Naive thymus-derived CD4-positive, alpha-beta T cell (primary cell): Measurements from ENCODE around the gene UBE2E3. TPM values are rescaled to one million over a fixed set of nuclear protein-coding genes. Genes with fewer than 3 reads are reported as not detected.

Experiments
- ATAC-seq: fragments of 150-1000 bp; cut with Tn5 transposase; 2 replicates; pipeline ENCODE4 v1.10.0; 2021; ENCODE audit warnings: mild to moderate bottlenecking, moderate library complexity
- CTCF ChIA-PET: fragments of 350-600 bp; sonication (Branson Sonifier 250); formaldehyde crosslinking; loops from one replicate; lab custom pipeline; 2021; ENCODE audit warnings: antibody characterized with exemption; lab: Charles Lee
- POLR2A ChIA-PET: fragments of 350-600 bp; sonication (Branson Sonifier 250); formaldehyde crosslinking; loops from one replicate; lab custom pipeline; 2021; ENCODE audit warnings: antibody characterized with exemption, inconsistent platforms; lab: Charles Lee
- DNase-seq, 9 donors: peaks; one replicate each; pipeline versions ENCODE4 v3.0.0 to v3.0.0-alpha.2; 2020 to 2022; ENCODE audit warnings: mixed read lengths in 1 of 9
- H3K27ac ChIP-seq: one replicate; pipeline ENCODE4 v1.7.0; 2013; ENCODE audit warnings: mild to moderate bottlenecking, low read depth, low read length, moderate library complexity
- H3K27me3 ChIP-seq, 2 donors: one replicate each; pipeline ENCODE4 v1.7.0; 2013; ENCODE audit warnings: low read length in 2 of 2, mild to moderate bottlenecking in 2 of 2, moderate library complexity in 2 of 2; ENCODE audit not compliant: control insufficient read depth in 2 of 2, insufficient read depth in 2 of 2
- H3K36me3 ChIP-seq, 3 experiments: 1 replicate in 2 of 3; 2 replicates in 1 of 3; pipeline ENCODE4 v1.7.0; 2013; ENCODE audit warnings: low read length in 3 of 3, mild to moderate bottlenecking in 3 of 3, moderate library complexity in 1 of 3; ENCODE audit not compliant: insufficient read depth in 3 of 3, control insufficient read depth in 2 of 3
- H3K4me1 ChIP-seq, 2 donors: one replicate each; pipeline ENCODE4 v1.7.0; 2013; ENCODE audit warnings: low read length in 2 of 2, mild to moderate bottlenecking in 2 of 2, moderate library complexity in 1 of 2; ENCODE audit not compliant: control insufficient read depth in 2 of 2, insufficient read depth in 2 of 2
- H3K4me3 ChIP-seq: 2 replicates; pipeline ENCODE4 v1.7.0; 2013; ENCODE audit warnings: mild to moderate bottlenecking, low read length
- H3K9me3 ChIP-seq, 3 experiments: 1 replicate in 2 of 3; 2 replicates in 1 of 3; pipeline ENCODE4 v1.7.0; 2013; ENCODE audit warnings: low read length in 3 of 3; ENCODE audit not compliant: control insufficient read depth in 2 of 3
- H3K27ac Mint-ChIP-seq, 9 donors: one replicate each; pipeline ENCODE4 v1.8.0; 2020 to 2022; ENCODE audit warnings: mixed read lengths in 9 of 9, mild to moderate bottlenecking in 8 of 9, moderate library complexity in 5 of 9, inconsistent platforms in 2 of 9
- H3K27me3 Mint-ChIP-seq, 5 donors: one replicate each; pipeline ENCODE4 v1.8.0; 2021 to 2022; ENCODE audit warnings: mixed read lengths in 5 of 5, mild to moderate bottlenecking in 1 of 5
- H3K36me3 Mint-ChIP-seq, 5 donors: one replicate each; pipeline ENCODE4 v1.8.0; 2020 to 2022; ENCODE audit warnings: mixed read lengths in 5 of 5, mild to moderate bottlenecking in 3 of 5, inconsistent platforms in 1 of 5
- H3K4me1 Mint-ChIP-seq, 7 donors: one replicate each; pipeline ENCODE4 v1.8.0; 2020 to 2022; ENCODE audit warnings: mixed read lengths in 7 of 7, mild to moderate bottlenecking in 3 of 7, inconsistent platforms in 1 of 7
- H3K4me3 Mint-ChIP-seq, 10 donors: one replicate each; pipeline ENCODE4 v1.8.0; 2020 to 2022; ENCODE audit warnings: mild to moderate bottlenecking in 10 of 10, mixed read lengths in 10 of 10, moderate library complexity in 6 of 10, inconsistent platforms in 2 of 10
- H3K9me3 Mint-ChIP-seq, 11 donors: one replicate each; pipeline ENCODE4 v1.8.0; 2020 to 2022; ENCODE audit warnings: mixed read lengths in 11 of 11, mild to moderate bottlenecking in 4 of 11, inconsistent platforms in 1 of 11, moderate library complexity in 1 of 11
- intact Hi-C, 2 donors: fragments of 100-400 bp; cut with micrococcal nuclease; formaldehyde crosslinking; loops; one replicate each; pipeline ENCODE4 v1.15.1; 2023
- polyA plus RNA-seq, 2 donors: library from polyadenylated mRNA; unstranded; fragments of 300-500 nt; fragmentation: Illumina TruSeq; gene quantifications; one replicate each; pipeline ENCODE4 v1.2.3, GENCODE V29; 2021
- total RNA-seq, 6 experiments: library from RNA in 5 of 6; stranded (reverse) in 5 of 6; gene quantifications; 1 replicate in 5 of 6; 2 replicates in 1 of 6; pipeline ENCODE4 v1.2.3 and lab custom pipeline; 2021 to 2026

The UBE2E3 gene
- total and polyA plus RNA-seq, 7 experiments from 2014 or later = 21.7 to 62.3 (median 27.0) TPM

GRCh38 chr2:181105562-181105961, 125.2 kb downstream of the UBE2E3 start:
- Mint-ChIP-seq H3K9me3 (peaks cover 0 to 11% (median 0%) of the 10 kb centered on the region in 11 donors), H3K4me1 (peaks cover 13 to 55% (median 40%) of the 10 kb centered on the region in 7 donors), H3K36me3 (peaks cover 0 to 27% (median 4%) of the 10 kb centered on the region in 5 donors), H3K27ac (peak overlapping the region in 7 of 9 donors; percentile 43 to 94 (median 80)), H3K27me3 (peaks cover 0 to 4% (median 0%) of the 10 kb centered on the region in 5 donors), H3K4me3 (peak overlapping the region in 2 of 10 donors; percentile 37 to 66)
- peak overlapping the region; percentile 6 for H3K27ac ChIP-seq
- DNase-seq (no peak), ATAC-seq (no peak)
- ChIA-PET POLR2A (interaction anchor here (0.8 to 2.1 kb wide), 14 partner anchors 18 to 360 kb away, joined by 3 to 13 read pairs (median 4); partner anchors contain the start of gene ITGA4), CTCF (interaction anchor here (0.7 to 4.7 kb wide), 21 partner anchors 7 to 610 kb away, joined by 3 to 43 read pairs (median 8); partner anchors contain the start of gene ITGA4)
- no peak overlapping the region for H3K4me3 ChIP-seq
- H3K27me3 ChIP-seq = no peaks in the 10 kb centered on the region
- H3K36me3 ChIP-seq = no peaks in the 10 kb centered on the region
- intact Hi-C loops = loop anchor here (2.0 kb wide), 4 partner anchors 29 to 325 kb away; no protein-coding TSS in a partner anchor
- H3K4me1 ChIP-seq = peaks cover 30 to 34% of the 10 kb centered on the region in 2 donors
- H3K9me3 ChIP-seq = no peaks in the 10 kb centered on the region

- H3K4me1 Mint-ChIP-seq = peaks cover 13 to 58% (median 40%) of the 10 kb centered on the region in 7 donors
- CTCF ChIA-PET = interaction anchor here (0.7 to 4.7 kb wide), 12 partner anchors 15 to 610 kb away, joined by 3 to 43 read pairs (median 13); partner anchors contain the start of gene ITGA4
- H3K4me3 Mint-ChIP-seq = peak overlapping the region in 6 of 10 donors; percentile 1 to 66 (median 15)
- Histone ChIP-seq H3K36me3 (no peaks in the 10 kb centered on the region), H3K4me3 (peak overlapping the region; percentile 22), H3K9me3 (no peaks in the 10 kb centered on the region), H3K27ac (no peak overlapping the region), H3K4me1 (peaks cover 30 to 34% of the 10 kb centered on the region in 2 donors), H3K27me3 (no peaks in the 10 kb centered on the region)
- DNase-seq = no peak
- intact Hi-C loops = loop anchor here in 1 of 2 donors (2.0 kb wide), 2 partner anchors 59 to 73 kb away; no protein-coding TSS in a partner anchor
- H3K9me3 Mint-ChIP-seq = peaks cover 0 to 11% (median 0%) of the 10 kb centered on the region in 11 donors
- H3K36me3 Mint-ChIP-seq = peaks cover 0 to 31% (median 4%) of the 10 kb centered on the region in 5 donors
- H3K27me3 Mint-ChIP-seq = peaks cover 0 to 4% (median 0%) of the 10 kb centered on the region in 5 donors
- H3K27ac Mint-ChIP-seq = peak overlapping the region in 7 of 9 donors; percentile 48 to 94 (median 80)
- POLR2A ChIA-PET = interaction anchor here (0.5 to 1.9 kb wide), 10 partner anchors 9 to 352 kb away, joined by 3 to 13 read pairs (median 3); partner anchors contain the start of gene ITGA4
- ATAC-seq = no peak
These were observed 125.8 kb downstream of the UBE2E3 start for GRCh38 chr2:181106229-181106628.

GRCh38 chr2:181106789-181107627, 126.6 kb downstream of the UBE2E3 start:
- Mint-ChIP-seq H3K27me3 (peaks cover 0 to 4% (median 0%) of the 10 kb centered on the region in 5 donors), H3K27ac (peak overlapping the region; percentile 36 to 94 (median 79))
- DNase-seq = peak in 1 of 9 donors; percentile 8

GRCh38 chr2:181107628-181107945, 127.2 kb downstream of the UBE2E3 start:
- intact Hi-C loops = loop anchor here in 1 of 2 donors (1.0 to 2.0 kb wide), 6 partner anchors 9 to 118 kb away; no protein-coding TSS in a partner anchor
- Histone ChIP-seq H3K4me3 (no peak overlapping the region), H3K27ac (peak overlapping the region; percentile 3), H3K27me3 (no peaks in the 10 kb centered on the region), H3K9me3 (no peaks in the 10 kb centered on the region), H3K4me1 (peaks cover 30 to 34% of the 10 kb centered on the region in 2 donors), H3K36me3 (no peaks in the 10 kb centered on the region)
- Mint-ChIP-seq H3K4me1 (peaks cover 13 to 58% (median 40%) of the 10 kb centered on the region in 7 donors), H3K27me3 (peaks cover 0 to 4% (median 0%) of the 10 kb centered on the region in 5 donors), H3K27ac (peak overlapping the region in 5 of 9 donors; percentile 36 to 90 (median 77)), H3K4me3 (peak overlapping the region in 1 of 10 donors; percentile 19), H3K36me3 (peaks cover 0 to 31% (median 4%) of the 10 kb centered on the region in 5 donors), H3K9me3 (peaks cover 0 to 11% (median 0%) of the 10 kb centered on the region in 11 donors)
- ATAC-seq (no peak), DNase-seq (no peak)
- POLR2A ChIA-PET = interaction anchor here (1.1 to 1.5 kb wide), 3 partner anchors 12 to 349 kb away, joined by 3 to 5 read pairs (median 4); partner anchors contain the start of gene ITGA4
- CTCF ChIA-PET = interaction anchor here (2.0 to 4.7 kb wide), 2 partner anchors 17 to 38 kb away, joined by 5 to 34 read pairs; no protein-coding TSS in a partner anchor

More at GRCh38 chr2:181106789-181107627, 126.6 kb downstream of the UBE2E3 start:
- Histone ChIP-seq H3K9me3 (no peaks in the 10 kb centered on the region), H3K27me3 (no peaks in the 10 kb centered on the region), H3K27ac (peak overlapping the region; percentile 3), H3K4me3 (no peak overlapping the region), H3K4me1 (peaks cover 30 to 34% of the 10 kb centered on the region in 2 donors), H3K36me3 (no peaks in the 10 kb centered on the region)
- H3K4me1 Mint-ChIP-seq = peaks cover 13 to 58% (median 40%) of the 10 kb centered on the region in 7 donors
- ATAC-seq = peak; percentile 57
- H3K36me3 Mint-ChIP-seq = peaks cover 0 to 31% (median 4%) of the 10 kb centered on the region in 5 donors
- POLR2A ChIA-PET = interaction anchor here (0.5 to 1.6 kb wide), 7 partner anchors 8 to 350 kb away, joined by 3 to 5 read pairs (median 3); partner anchors contain the start of gene ITGA4
- CTCF ChIA-PET = interaction anchor here (1.3 to 4.7 kb wide), 6 partner anchors 17 to 360 kb away, joined by 3 to 43 read pairs (median 30); partner anchors contain the start of gene ITGA4
- peak overlapping the region in 9 of 10 donors; percentile 12 to 83 (median 45) for H3K4me3 Mint-ChIP-seq
- intact Hi-C loops = loop anchor here in 1 of 2 donors (1.0 to 2.0 kb wide), 6 partner anchors 9 to 118 kb away; no protein-coding TSS in a partner anchor
- H3K9me3 Mint-ChIP-seq = peaks cover 0 to 11% (median 0%) of the 10 kb centered on the region in 11 donors

- H3K9me3 Mint-ChIP-seq = peaks cover 0 to 16% (median 0%) of the 10 kb centered on the region in 11 donors
- peaks cover 9 to 48% (median 26%) of the 10 kb centered on the region in 7 donors for H3K4me1 Mint-ChIP-seq
- POLR2A ChIA-PET = interaction anchor here (1.2 to 2.0 kb wide), 4 partner anchors 11 to 190 kb away, joined by 3 to 10 read pairs (median 4); no protein-coding TSS in a partner anchor
These were observed 130.7 kb downstream of the UBE2E3 start for GRCh38 chr2:181111059-181111458.

More at GRCh38 chr2:181111059-181111458, 130.7 kb downstream of the UBE2E3 start:
- Histone ChIP-seq H3K4me3 (no peak overlapping the region), H3K27ac (no peak overlapping the region), H3K4me1 (peaks cover 19 to 24% of the 10 kb centered on the region in 2 donors), H3K36me3 (no peaks in the 10 kb centered on the region), H3K9me3 (no peaks in the 10 kb centered on the region), H3K27me3 (no peaks in the 10 kb centered on the region)
- no peak for ATAC-seq
- intact Hi-C loops = no loop called here
- Mint-ChIP-seq H3K27me3 (no peaks in the 10 kb centered on the region), H3K27ac (peak overlapping the region in 2 of 9 donors; percentile 34 to 62), H3K4me3 (no peak overlapping the region), H3K36me3 (peaks cover 0 to 39% (median 4%) of the 10 kb centered on the region in 5 donors)
- no peak for DNase-seq
- CTCF ChIA-PET = interaction anchor here (0.6 kb wide), 1 partner anchor 9 kb away, joined by 3 read pairs; no protein-coding TSS in a partner anchor
